ENCODE data around the gene PEX19.

PEX19 gene

DNA sequence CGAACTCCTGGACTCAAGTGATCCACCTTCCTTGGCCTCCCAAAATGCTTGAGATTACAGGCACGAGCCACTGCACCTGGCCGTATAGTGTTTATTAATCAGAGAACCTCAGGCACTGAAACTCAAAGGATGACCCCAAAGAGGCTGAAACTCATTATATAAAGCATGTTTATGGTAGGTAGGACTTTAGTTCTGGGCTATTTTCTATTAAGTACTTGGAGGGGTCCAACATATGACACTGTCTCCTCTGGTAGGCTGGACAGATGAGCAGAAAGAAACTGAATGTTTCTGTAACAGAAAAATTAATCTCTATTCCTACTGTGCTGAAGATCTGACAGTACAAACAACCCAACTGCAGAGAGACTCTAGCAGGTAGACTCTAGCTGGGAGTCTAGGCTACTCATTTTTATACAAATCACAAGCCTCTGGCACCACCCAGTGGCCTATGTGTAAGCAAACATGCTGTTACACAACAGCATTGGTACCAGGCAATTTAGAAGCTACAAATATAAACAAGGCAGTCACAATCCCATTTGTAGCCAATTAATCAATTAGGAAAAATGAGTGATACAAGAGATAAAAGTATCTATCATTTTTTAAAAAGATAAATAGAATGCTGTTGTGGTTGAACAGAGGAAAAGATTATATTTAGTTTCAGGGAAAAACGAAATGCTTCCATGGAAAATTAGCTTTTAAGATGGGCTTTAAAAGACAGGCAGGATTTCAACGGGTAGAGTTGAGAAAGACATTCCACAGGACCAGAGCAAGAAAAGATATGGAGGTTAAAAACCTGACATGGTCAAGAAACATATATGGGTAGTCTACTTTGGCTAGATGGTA lies 33.0 kb downstream of the PEX19 start:
- TF ChIP-seq Cebpa-rat (IDR thresholded peaks at IDR 0.05), result peak in 3 of 11 experiments; percentile 25 to 31 (median 31); a peak in 2 of 22 replicates
- peaks cover 17 to 100% (median 61%) of the 10 kb centered on the region in 11 experiments; a peak in 19 of 22 replicates for H4K20me1 ChIP-seq
- H3K4me1 ChIP-seq, result peaks cover 0 to 9% (median 0%) of the 10 kb centered on the region in 10 experiments; a peak in 1 of 20 replicates
- no peaks in the 10 kb centered on the region for H3K9me3 ChIP-seq (replicated peaks in 1 of 11)
- H3K4me3 ChIP-seq, result no peak overlapping the region
- H3K4me2 ChIP-seq, result no peak overlapping the region
- peaks cover 24 to 87% (median 58%) of the 10 kb centered on the region in 11 experiments for H3K36me3 ChIP-seq
- H3K9ac ChIP-seq, result peak overlapping the region in 2 of 11 experiments; percentile 1 to 15; a peak in 1 of 22 replicates
- H3K27me3 ChIP-seq, result no peaks in the 10 kb centered on the region
- peak overlapping the region in 1 of 11 experiments; percentile 7; a peak in 1 of 22 replicates for H3K27ac ChIP-seq

DNA sequence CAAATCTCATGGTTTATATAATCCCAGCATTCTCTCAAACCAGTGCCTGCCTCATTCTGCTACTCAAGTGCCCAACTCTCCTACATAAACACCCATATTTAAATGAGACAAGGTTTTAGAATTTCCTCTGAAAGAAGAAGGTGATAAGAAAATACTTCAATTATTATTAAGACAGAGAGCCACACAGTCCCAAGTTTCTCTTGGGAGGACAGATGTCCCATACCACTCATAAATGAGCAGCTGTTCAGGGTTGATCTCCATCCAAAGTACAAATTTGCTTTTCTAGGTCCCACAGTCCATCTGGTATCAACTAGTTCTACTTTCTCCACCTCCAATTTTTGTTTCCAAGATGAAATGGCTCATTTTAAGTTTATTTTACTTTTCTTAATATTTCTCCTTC lies 33.9 kb downstream of the PEX19 start:
- Histone ChIP-seq H3K4me1 (no peaks in the 10 kb centered on the region), H3K4me2 (no peak overlapping the region), H3K27me3 (no peaks in the 10 kb centered on the region), H3K9me3 (replicated peaks in 1 of 11) (no peaks in the 10 kb centered on the region), H4K20me1 (peaks cover 24 to 100% (median 63%) of the 10 kb centered on the region in 11 experiments; a peak in 20 of 22 replicates), H3K27ac (no peak overlapping the region), H3K9ac (no peak overlapping the region), H3K4me3 (no peak overlapping the region), H3K36me3 (peaks cover 24 to 86% (median 57%) of the 10 kb centered on the region in 11 experiments)
- TF ChIP-seq Cebpa-rat (IDR thresholded peaks at IDR 0.05), result no peak

DNA sequence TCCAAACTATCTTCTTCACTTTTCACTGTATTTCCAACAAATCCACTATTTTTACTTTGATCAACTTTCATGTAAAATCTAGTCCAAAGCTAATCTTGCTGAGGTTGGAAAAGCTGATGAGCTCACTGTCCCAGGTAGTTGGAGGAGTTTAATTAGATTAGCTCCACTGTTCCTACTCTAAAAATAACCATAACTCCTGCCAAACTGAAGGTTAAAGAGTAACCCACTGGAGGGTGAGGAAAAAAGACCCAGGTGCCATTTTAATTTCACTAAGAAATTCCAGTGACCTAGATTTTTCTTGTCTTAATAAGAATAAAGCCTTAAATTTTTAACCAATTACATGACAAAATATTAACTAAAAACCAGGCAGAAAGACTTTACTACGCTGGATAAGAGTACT lies 37.9 kb downstream of the PEX19 start:
- Histone ChIP-seq H3K9me3 (replicated peaks in 1 of 11) (no peaks in the 10 kb centered on the region), H3K9ac (peak overlapping the region in 1 of 11 experiments; percentile 1; a peak in 2 of 22 replicates), H3K27me3 (no peaks in the 10 kb centered on the region), H3K27ac (no peak overlapping the region), H3K4me2 (no peak overlapping the region), H3K36me3 (peaks cover 33 to 83% (median 57%) of the 10 kb centered on the region in 11 experiments), H3K4me3 (no peak overlapping the region), H3K4me1 (no peaks in the 10 kb centered on the region), H4K20me1 (peaks cover 45 to 98% (median 87%) of the 10 kb centered on the region in 11 experiments; a peak in 20 of 22 replicates)
- no peak for TF ChIP-seq Cebpa-rat (IDR thresholded peaks at IDR 0.05)

DNA sequence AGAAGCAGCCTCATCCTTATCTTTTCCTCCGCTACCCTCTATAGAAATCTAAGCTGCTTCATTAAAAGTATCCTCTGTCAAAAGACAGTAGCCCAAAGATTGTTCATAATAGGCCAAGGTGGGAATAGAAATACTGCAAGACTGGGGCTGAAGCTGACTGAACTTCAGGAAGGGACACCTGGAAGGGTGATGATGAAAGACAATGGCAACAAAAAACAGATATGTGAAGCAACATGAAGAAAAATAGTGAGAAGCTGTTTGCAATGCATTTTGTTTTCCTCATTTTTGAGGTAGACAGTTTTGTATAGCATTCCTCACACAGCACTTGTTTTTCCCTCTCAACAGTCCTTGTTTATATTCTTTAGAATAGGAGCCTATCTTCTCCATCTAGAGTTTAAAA lies 39.5 kb downstream of the PEX19 start:
- H3K4me3 ChIP-seq, result no peak overlapping the region
- H3K9me3 ChIP-seq (replicated peaks in 1 of 11), result no peaks in the 10 kb centered on the region
- H3K9ac ChIP-seq, result peak overlapping the region in 1 of 11 experiments; percentile 25; a peak in 1 of 22 replicates
- no peak overlapping the region for H3K4me2 ChIP-seq
- no peaks in the 10 kb centered on the region for H3K4me1 ChIP-seq
- no peak for TF ChIP-seq Cebpa-rat (IDR thresholded peaks at IDR 0.05)
- peaks cover 38 to 97% (median 77%) of the 10 kb centered on the region in 11 experiments; a peak in 20 of 22 replicates for H4K20me1 ChIP-seq
- no peaks in the 10 kb centered on the region for H3K27me3 ChIP-seq
- H3K27ac ChIP-seq, result no peak overlapping the region
- peaks cover 39 to 86% (median 61%) of the 10 kb centered on the region in 11 experiments for H3K36me3 ChIP-seq

DNA sequence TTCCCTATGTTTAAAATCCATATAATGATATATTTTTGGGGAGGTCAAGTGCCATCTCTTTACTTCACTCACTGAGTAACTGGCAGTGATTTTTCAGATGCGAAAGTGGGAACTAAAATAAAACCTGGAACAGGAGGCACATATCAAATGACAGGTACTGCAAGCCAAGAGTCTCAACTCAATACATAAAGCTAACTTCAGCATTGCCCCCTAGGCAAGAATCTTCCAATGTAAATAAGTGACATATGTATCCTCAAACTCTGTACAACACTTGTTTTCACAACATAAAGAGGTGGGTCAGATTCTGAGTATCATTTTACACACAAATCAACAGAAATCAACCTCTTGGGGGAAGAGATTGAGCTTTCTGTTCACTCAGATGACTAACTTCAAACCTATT lies 40.7 kb downstream of the PEX19 start:
- Histone ChIP-seq H3K27me3 (no peaks in the 10 kb centered on the region), H3K27ac (no peak overlapping the region), H3K36me3 (peaks cover 51 to 88% (median 69%) of the 10 kb centered on the region in 11 experiments), H4K20me1 (peaks cover 35 to 95% (median 77%) of the 10 kb centered on the region in 11 experiments; a peak in 20 of 22 replicates), H3K9me3 (replicated peaks in 1 of 11) (no peaks in the 10 kb centered on the region), H3K4me3 (no peak overlapping the region), H3K9ac (0 out of 22 replicates have a peak overlapping the region, but pooled peaks of 1 of the 11 experiments have one; percentile 1), H3K4me2 (no peak overlapping the region), H3K4me1 (no peaks in the 10 kb centered on the region)
- no peak for TF ChIP-seq Cebpa-rat (IDR thresholded peaks at IDR 0.05)

DNA sequence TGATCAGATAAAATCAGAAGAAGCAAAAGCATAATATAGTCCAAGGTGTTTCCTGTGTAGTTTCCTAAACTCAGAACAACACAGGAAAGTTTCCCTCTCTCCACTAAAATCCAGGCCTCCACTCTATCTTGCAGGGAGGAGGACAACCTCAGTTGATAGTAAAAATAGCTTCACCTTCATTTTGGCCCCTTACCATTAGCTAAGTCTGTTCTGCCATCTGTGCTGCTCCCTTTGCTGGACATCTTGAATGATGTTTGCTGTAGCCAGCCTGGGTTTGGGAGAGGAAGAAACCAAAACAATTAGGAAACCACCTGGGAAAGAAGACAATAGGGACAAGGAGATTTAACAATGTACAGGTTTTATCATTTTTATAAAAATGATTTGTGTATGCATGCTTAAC lies 41.2 kb downstream of the PEX19 start:
- Histone ChIP-seq H3K4me1 (no peaks in the 10 kb centered on the region), H3K9me3 (replicated peaks in 1 of 11) (no peaks in the 10 kb centered on the region), H3K9ac (no peak overlapping the region), H3K4me2 (no peak overlapping the region), H4K20me1 (peaks cover 32 to 90% (median 74%) of the 10 kb centered on the region in 11 experiments; a peak in 20 of 22 replicates), H3K27ac (no peak overlapping the region), H3K36me3 (peaks cover 56 to 90% (median 72%) of the 10 kb centered on the region in 11 experiments), H3K27me3 (no peaks in the 10 kb centered on the region), H3K4me3 (no peak overlapping the region)
- no peak for TF ChIP-seq Cebpa-rat (IDR thresholded peaks at IDR 0.05)

DNA sequence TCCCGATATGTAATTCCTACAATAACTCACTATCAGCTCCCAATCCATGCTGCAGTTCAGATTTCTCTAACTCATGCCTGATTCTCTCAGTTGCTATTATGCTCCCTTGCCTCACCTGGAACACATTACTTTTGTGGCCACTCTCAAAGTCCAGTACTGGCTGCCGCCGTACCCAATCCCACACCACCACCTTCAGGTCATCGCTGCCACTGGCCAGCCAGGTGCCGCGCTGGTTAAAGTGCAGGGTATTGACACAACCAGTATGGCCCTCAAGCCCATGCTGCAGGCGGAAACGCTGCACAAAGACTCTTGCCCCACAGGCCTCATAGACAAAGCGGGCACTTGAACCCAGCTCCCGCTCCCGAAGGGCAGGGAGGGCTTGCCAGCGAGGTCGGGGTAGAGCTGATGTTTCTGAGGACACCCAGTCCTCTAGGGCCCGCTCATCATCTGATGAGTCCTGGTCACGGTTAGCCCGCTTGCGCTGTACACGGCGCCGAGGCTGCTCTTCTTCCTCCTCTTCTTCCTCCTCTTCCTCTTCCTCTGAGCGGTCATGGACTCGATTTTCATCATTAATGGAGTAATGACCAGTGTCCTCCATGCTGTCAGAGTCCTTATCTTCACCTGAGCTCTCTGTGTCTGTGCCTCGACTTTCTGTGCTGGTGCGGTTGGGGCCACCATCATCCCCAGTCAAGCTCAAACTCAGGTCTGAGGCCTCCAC lies 45.2 kb downstream of the PEX19 start:
- H3K27ac ChIP-seq, result no peak overlapping the region
- H3K9me3 ChIP-seq (replicated peaks in 1 of 11), result no peaks in the 10 kb centered on the region
- no peak overlapping the region for H3K4me2 ChIP-seq
- H3K9ac ChIP-seq, result no peak overlapping the region; a peak in 1 of 22 replicates
- H3K36me3 ChIP-seq, result peaks cover 94 to 100% (median 99%) of the 10 kb centered on the region in 11 experiments
- peaks cover 14 to 52% (median 39%) of the 10 kb centered on the region in 11 experiments; a peak in 18 of 22 replicates for H4K20me1 ChIP-seq
- no peak for TF ChIP-seq Cebpa-rat (IDR thresholded peaks at IDR 0.05)
- H3K4me3 ChIP-seq, result no peak overlapping the region
- H3K27me3 ChIP-seq, result no peaks in the 10 kb centered on the region
- no peaks in the 10 kb centered on the region for H3K4me1 ChIP-seq

DNA sequence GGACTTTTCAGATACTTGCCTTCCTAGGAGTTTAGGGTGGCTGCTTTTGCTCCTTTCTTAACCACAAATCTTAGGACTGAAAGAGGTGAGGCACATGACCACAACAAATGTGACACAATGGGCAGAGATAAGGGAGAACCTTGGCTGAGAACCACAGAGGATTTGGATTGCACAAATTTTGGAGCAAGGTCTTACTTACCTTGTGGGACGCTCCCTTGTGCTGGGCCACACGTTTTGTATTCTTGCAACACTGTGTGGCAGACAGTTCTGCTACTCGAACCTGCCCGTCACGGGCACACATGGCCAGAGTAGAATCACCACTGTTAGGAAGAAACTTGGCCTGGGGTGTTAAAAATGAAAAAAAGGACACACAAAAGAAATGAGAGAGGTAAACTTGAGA lies 46.5 kb downstream of the PEX19 start:
- TF ChIP-seq Cebpa-rat (IDR thresholded peaks at IDR 0.05), result no peak
- Histone ChIP-seq H3K9me3 (replicated peaks in 1 of 11) (no peaks in the 10 kb centered on the region), H3K4me1 (no peaks in the 10 kb centered on the region), H3K27me3 (no peaks in the 10 kb centered on the region), H3K4me2 (no peak overlapping the region), H3K27ac (no peak overlapping the region), H4K20me1 (peaks cover 9 to 49% (median 28%) of the 10 kb centered on the region in 11 experiments; a peak in 16 of 22 replicates), H3K36me3 (peaks cover 97 to 100% (median 100%) of the 10 kb centered on the region in 11 experiments), H3K9ac (no peak overlapping the region; a peak in 1 of 22 replicates), H3K4me3 (no peak overlapping the region)

DNA sequence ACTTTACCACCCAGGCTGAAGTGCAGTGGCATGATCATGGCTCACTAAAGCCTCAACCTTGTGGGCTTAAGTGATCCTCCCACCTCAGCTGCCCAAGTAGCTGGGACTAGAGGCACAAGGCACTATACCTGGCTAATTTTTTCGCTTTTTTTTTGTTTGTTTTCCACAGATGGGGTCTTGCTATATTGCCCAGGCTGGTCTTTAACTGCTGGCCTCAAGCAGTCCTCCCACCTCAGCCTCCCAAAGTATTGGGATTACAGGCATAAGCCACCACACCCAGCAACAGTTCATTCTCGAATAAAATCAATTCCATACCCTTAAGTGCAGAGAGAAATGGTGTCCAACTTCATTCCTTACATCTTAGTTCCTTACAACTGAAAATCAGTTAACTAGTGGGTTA lies 47.4 kb downstream of the PEX19 start:
- no peaks in the 10 kb centered on the region for H3K4me1 ChIP-seq
- H3K9me3 ChIP-seq (replicated peaks in 1 of 11), result no peaks in the 10 kb centered on the region
- no peaks in the 10 kb centered on the region for H3K27me3 ChIP-seq
- no peak for TF ChIP-seq Cebpa-rat (IDR thresholded peaks at IDR 0.05)
- no peak overlapping the region for H3K27ac ChIP-seq
- peaks cover 97 to 100% (median 100%) of the 10 kb centered on the region in 11 experiments for H3K36me3 ChIP-seq
- peaks cover 3 to 46% (median 23%) of the 10 kb centered on the region in 11 experiments; a peak in 14 of 22 replicates for H4K20me1 ChIP-seq
- H3K4me2 ChIP-seq, result no peak overlapping the region
- H3K9ac ChIP-seq, result no peak overlapping the region
- H3K4me3 ChIP-seq, result no peak overlapping the region

All from BLaER1 treated with 17β-estradiol and CSF1 and Interleukin-3, amounts not matched to agents 10 nM and 100 nM (cell line).